ENCODE results near the gene RPL6.

Gene RPL6

DNA sequence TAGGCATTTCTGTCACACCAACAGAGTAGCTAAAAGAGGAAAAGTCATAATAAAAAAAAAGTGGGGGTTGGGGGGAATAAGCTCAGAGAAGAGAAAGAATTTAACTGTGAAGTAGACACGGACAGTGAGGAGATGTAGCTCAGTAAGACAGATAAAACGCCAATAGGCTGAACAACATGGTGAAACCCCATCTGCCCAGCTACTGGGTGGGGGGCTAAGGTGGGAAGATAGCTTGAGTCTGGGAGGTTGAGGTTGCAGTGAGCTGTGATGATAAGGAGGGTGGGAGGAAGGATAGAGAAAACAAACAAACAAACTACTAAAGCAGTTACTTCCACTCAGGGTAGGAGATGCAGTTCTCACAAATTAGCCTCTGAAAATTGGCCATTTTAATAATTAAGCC, 52.2 kb downstream of the RPL6 start:
- TF ChIP-seq CTCF (IDR thresholded peaks at IDR 0.05; ENCODE audit: low read depth, low read length) = no peak
- TF ChIP-seq, protein P1, sequence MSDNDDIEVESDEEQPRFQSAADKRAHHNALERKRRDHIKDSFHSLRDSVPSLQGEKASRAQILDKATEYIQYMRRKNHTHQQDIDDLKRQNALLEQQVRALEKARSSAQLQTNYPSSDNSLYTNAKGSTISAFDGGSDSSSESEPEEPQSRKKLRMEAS (IDR thresholded peaks at IDR 0.05; ENCODE audit: low read depth, low read length) = no peak
- TF ChIP-seq MYC (IDR thresholded peaks at IDR 0.05; ENCODE audit: low read depth, low read length) = no peak
- no peak for TF ChIP-seq POLR2A (IDR thresholded peaks at IDR 0.05; ENCODE audit: extremely low read depth, insufficient read length)
- no peak for DNase-seq (ENCODE audit: low read depth)
- no peak overlapping the region for H3K4me3 ChIP-seq (ENCODE audit: low read depth, low read length)
